GM23338 (cell line): ENCODE results near the gene PRSS3. TPM values are rescaled to one million over a fixed set of nuclear protein-coding genes. Genes with fewer than 3 reads are reported as not detected.
"Not testable (repeated sequence)": the region's sequence is repeated elsewhere in the genome, so short reads cannot be mapped to it uniquely, and the experiment has no call there.

Experiments used
- ATAC-seq: fragments of 200-7000 bp; cut with Tn5 transposase; 3 replicates; pipeline ENCODE4 v1.9.1; 2020
- DNase-seq: peaks from one replicate; pipeline ENCODE4 v3.0.0-alpha.2; 2015; ENCODE audit warnings: low spot score
- H2AFZ ChIP-seq: fragments of 200-600 bp; sonication (generic); 2 replicates; pipeline ENCODE4 v1.8.0; 2016; ENCODE audit warnings: antibody characterized with exemption, mild to moderate bottlenecking, moderate library complexity
- H3F3A ChIP-seq: fragments of 200-600 bp; sonication (generic); replicated peaks from 2 replicates; pipeline ENCODE4 v1.8.0; 2017; ENCODE audit warnings: antibody characterized with exemption, mixed run types, low read depth
- H3K27ac ChIP-seq: fragments of 200-600 bp; sonication (generic); 2 replicates; pipeline ENCODE4 v1.6.1; 2016; ENCODE audit warnings: low read depth
- H3K27me3 ChIP-seq: fragments of 200-600 bp; sonication (generic); 2 replicates; pipeline ENCODE4 v1.8.0; 2016; ENCODE audit warnings: mild to moderate bottlenecking, mixed run types, moderate library complexity; ENCODE audit not compliant: insufficient read depth
- H3K36me3 ChIP-seq: fragments of 200-600 bp; sonication (generic); 2 replicates; pipeline ENCODE4 v1.8.0; 2016; ENCODE audit warnings: mild to moderate bottlenecking; ENCODE audit not compliant: insufficient read depth
- H3K4me1 ChIP-seq: fragments of 200-600 bp; sonication (generic); 2 replicates; pipeline ENCODE4 v1.8.0; 2016; ENCODE audit warnings: mild to moderate bottlenecking, moderate library complexity; ENCODE audit not compliant: insufficient read depth
- H3K4me2 ChIP-seq: fragments of 200-600 bp; sonication (generic); 2 replicates; pipeline ENCODE4 v1.7.1; 2017; ENCODE audit warnings: mixed run types
- H3K4me3 ChIP-seq: fragments of 200-600 bp; sonication (generic); 2 replicates; pipeline ENCODE4 v1.6.1; 2016; ENCODE audit warnings: mixed run types
- H3K79me2 ChIP-seq: fragments of 200-600 bp; sonication (generic); replicated peaks from 2 replicates; pipeline ENCODE4 v1.8.0; 2017; ENCODE audit warnings: mild to moderate bottlenecking; ENCODE audit not compliant: insufficient read depth
- H3K9me2 ChIP-seq: fragments of 200-600 bp; sonication (generic); 2 replicates; pipeline ENCODE4 v1.8.0; 2017; ENCODE audit not compliant: insufficient read depth
- H4K20me1 ChIP-seq: fragments of 200-600 bp; sonication (generic); replicated peaks from 2 replicates; pipeline ENCODE4 v1.8.0; 2017; ENCODE audit warnings: mild to moderate bottlenecking; ENCODE audit not compliant: insufficient read depth
- H3K27ac Mint-ChIP-seq: 2 replicates; pipeline ENCODE4 v1.8.0; 2020; ENCODE audit warnings: inconsistent platforms, mild to moderate bottlenecking, moderate library complexity, mixed read lengths
- H3K27me3 Mint-ChIP-seq: 3 replicates; pipeline ENCODE4 v1.8.0; 2022; ENCODE audit warnings: low read depth, mild to moderate bottlenecking, moderate library complexity, mixed read lengths, inconsistent platforms; ENCODE audit not compliant: insufficient read depth, poor library complexity
- H3K36me3 Mint-ChIP-seq: 3 replicates; pipeline ENCODE4 v1.8.0; 2021; ENCODE audit warnings: low read depth, mild to moderate bottlenecking, inconsistent platforms, moderate library complexity, mixed read lengths
- H3K4me1 Mint-ChIP-seq: 3 replicates; pipeline ENCODE4 v1.8.0; 2020; ENCODE audit warnings: mild to moderate bottlenecking, inconsistent platforms, mixed read lengths
- H3K4me3 Mint-ChIP-seq: 3 replicates; pipeline ENCODE4 v1.8.0; 2021; ENCODE audit warnings: moderate library complexity, mild to moderate bottlenecking, inconsistent platforms, mixed read lengths
- H3K9me3 Mint-ChIP-seq: 3 replicates; pipeline ENCODE4 v1.8.0; 2020; ENCODE audit warnings: moderate library complexity, mild to moderate bottlenecking, inconsistent platforms, mixed read lengths
- CREB1 ChIP-seq: fragments of 250-450 bp; sonication (Bioruptor Pico); IDR thresholded peaks from 2 replicates; pipeline ENCODE4 v1.5.0; 2020; ENCODE audit warnings: low read depth, mild to moderate bottlenecking, moderate library complexity
- CTCF ChIP-seq, 2 experiments: fragments of 200-600 bp in 1 of 2; sonication (generic) in 1 of 2; conservative IDR thresholded peaks; 2 replicates each; pipeline versions ENCODE4 v1.5.1 to v1.6.1; 2016 to 2017; ENCODE audit warnings: antibody characterized with exemption in 2 of 2, low read depth in 2 of 2, mild to moderate bottlenecking in 2 of 2, moderate library complexity in 1 of 2
- ETS1 ChIP-seq: IDR thresholded peaks from 2 replicates; pipeline ENCODE4 v1.6.1; 2016; ENCODE audit warnings: antibody characterized with exemption
- EZH2 ChIP-seq: fragments of 200-600 bp; sonication (generic); IDR thresholded peaks from one replicate; pipeline ENCODE4 v1.8.0; 2017; ENCODE audit warnings: antibody characterized with exemption, mild to moderate bottlenecking, low read depth; ENCODE audit not compliant: unreplicated experiment
- EZH2phosphoT487 ChIP-seq: fragments of 200-600 bp; sonication (generic); IDR thresholded peaks from one replicate; pipeline ENCODE4 v1.8.1; 2018; ENCODE audit warnings: antibody characterized with exemption; ENCODE audit not compliant: unreplicated experiment
- NANOG ChIP-seq: IDR thresholded peaks from 2 replicates; pipeline ENCODE4 v1.6.1; 2016; ENCODE audit warnings: antibody characterized with exemption, borderline replicate concordance
- STAT1 ChIP-seq: IDR thresholded peaks from one replicate; pipeline ENCODE4 v1.6.1; 2016; ENCODE audit warnings: antibody characterized with exemption; ENCODE audit not compliant: unreplicated experiment
- ZNF114 ChIP-seq: fragments of 250-450 bp; sonication (Bioruptor Pico); IDR thresholded peaks from 2 replicates; pipeline ENCODE4 v1.5.0; 2020; ENCODE audit warnings: mild to moderate bottlenecking, moderate library complexity
- ZNF331 ChIP-seq: fragments of 250-450 bp; sonication (Bioruptor Pico); IDR thresholded peaks from 2 replicates; pipeline ENCODE4 v1.5.0; 2020; ENCODE audit warnings: low read depth, mild to moderate bottlenecking, moderate library complexity
- polyA plus RNA-seq: library from polyadenylated mRNA; unstranded; fragments of >200 nt; fragmentation: Nextera tagmentation; extraction: Ambion mirVana; gene quantifications from 2 replicates; pipeline ENCODE4 v1.2.1, GENCODE V29; 2016
- total RNA-seq: library from RNA; depleted of rRNA; stranded (reverse); fragments of >200 nt; shearing (Covaris generic); gene quantifications from 2 replicates; pipeline ENCODE4 v1.2.3, GENCODE V29; 2014
- TF ChIP-seq, protein P1 (sequence below): IDR thresholded peaks from one replicate; pipeline ENCODE4 v1.6.1; 2018; ENCODE audit warnings: antibody characterized with exemption; ENCODE audit not compliant: unreplicated experiment

PRSS3 gene
- total and polyA plus RNA-seq, 2 experiments from 2014 or later: 4.2 to 4.5 TPM

GRCh38 chr9:33786681-33787080, 8.7 kb upstream of the PRSS3 start (continued):
- TF ChIP-seq EZH2: no peak
- no peak for TF ChIP-seq ETS1
- TF ChIP-seq EZH2phosphoT487: no peak
- TF ChIP-seq ZNF114 (CRISPR knock-in tag): no peak
- TF ChIP-seq CREB1 (CRISPR knock-in tag): no peak
- no peak for TF ChIP-seq STAT1

DNA sequence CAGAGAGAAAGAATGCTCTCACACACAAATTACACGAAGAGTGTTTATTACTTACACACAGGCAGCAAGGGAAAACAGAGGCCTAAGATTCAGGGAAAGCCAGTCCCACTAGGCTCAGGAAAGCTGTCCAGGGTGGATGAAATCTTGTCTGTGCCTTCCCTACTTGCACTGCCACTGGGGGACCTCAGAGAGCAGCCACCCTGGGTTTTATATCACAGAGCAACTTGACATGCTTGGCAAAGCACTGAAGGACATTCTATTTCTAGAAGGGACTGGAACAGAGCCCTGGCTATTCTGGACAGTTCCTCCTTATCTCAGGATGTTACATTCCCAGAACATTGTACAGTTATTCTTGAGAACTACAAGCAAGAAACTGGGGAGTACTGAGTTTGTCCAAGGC, 7.5 kb upstream of the PRSS3 start:
- DNase-seq: no peak
- H3K27me3 ChIP-seq: no peaks in the 10 kb centered on the region
- ATAC-seq: no peak
- Mint-ChIP-seq H3K27ac (no peak overlapping the region), H3K4me3 (no peak overlapping the region), H3K27me3 (peaks cover 2% of the 10 kb centered on the region), H3K9me3 (no peaks in the 10 kb centered on the region), H3K4me1 (no peaks in the 10 kb centered on the region; the same call in none of the 3 replicates), H3K36me3 (no peaks in the 10 kb centered on the region)
- H3K79me2 ChIP-seq: no peaks in the 10 kb centered on the region
- no peak overlapping the region for H2AFZ ChIP-seq
- H3K4me3 ChIP-seq: no peak overlapping the region
- H3K27ac ChIP-seq: no peak overlapping the region
- H4K20me1 ChIP-seq: no peaks in the 10 kb centered on the region
- no peaks in the 10 kb centered on the region for H3F3A ChIP-seq
- no peaks in the 10 kb centered on the region for H3K36me3 ChIP-seq
- TF ChIP-seq CTCF (conservative IDR thresholded peaks at IDR 0.05; ENCODE audit: low read depth in 2 of 2) (peak in 1 of 2 experiments; percentile 36; a peak in 2 of 4 replicates), ZNF331 (no peak), NANOG (no peak), ZNF114 (CRISPR knock-in tag) (no peak), CREB1 (CRISPR knock-in tag) (no peak)
- TF ChIP-seq, protein P1, sequence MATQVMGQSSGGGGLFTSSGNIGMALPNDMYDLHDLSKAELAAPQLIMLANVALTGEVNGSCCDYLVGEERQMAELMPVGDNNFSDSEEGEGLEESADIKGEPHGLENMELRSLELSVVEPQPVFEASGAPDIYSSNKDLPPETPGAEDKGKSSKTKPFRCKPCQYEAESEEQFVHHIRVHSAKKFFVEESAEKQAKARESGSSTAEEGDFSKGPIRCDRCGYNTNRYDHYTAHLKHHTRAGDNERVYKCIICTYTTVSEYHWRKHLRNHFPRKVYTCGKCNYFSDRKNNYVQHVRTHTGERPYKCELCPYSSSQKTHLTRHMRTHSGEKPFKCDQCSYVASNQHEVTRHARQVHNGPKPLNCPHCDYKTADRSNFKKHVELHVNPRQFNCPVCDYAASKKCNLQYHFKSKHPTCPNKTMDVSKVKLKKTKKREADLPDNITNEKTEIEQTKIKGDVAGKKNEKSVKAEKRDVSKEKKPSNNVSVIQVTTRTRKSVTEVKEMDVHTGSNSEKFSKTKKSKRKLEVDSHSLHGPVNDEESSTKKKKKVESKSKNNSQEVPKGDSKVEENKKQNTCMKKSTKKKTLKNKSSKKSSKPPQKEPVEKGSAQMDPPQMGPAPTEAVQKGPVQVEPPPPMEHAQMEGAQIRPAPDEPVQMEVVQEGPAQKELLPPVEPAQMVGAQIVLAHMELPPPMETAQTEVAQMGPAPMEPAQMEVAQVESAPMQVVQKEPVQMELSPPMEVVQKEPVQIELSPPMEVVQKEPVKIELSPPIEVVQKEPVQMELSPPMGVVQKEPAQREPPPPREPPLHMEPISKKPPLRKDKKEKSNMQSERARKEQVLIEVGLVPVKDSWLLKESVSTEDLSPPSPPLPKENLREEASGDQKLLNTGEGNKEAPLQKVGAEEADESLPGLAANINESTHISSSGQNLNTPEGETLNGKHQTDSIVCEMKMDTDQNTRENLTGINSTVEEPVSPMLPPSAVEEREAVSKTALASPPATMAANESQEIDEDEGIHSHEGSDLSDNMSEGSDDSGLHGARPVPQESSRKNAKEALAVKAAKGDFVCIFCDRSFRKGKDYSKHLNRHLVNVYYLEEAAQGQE: no peak
- H3K9me2 ChIP-seq: no peaks in the 10 kb centered on the region
- no peaks in the 10 kb centered on the region for H3K4me1 ChIP-seq
- H3K4me2 ChIP-seq: no peak overlapping the region

DNA sequence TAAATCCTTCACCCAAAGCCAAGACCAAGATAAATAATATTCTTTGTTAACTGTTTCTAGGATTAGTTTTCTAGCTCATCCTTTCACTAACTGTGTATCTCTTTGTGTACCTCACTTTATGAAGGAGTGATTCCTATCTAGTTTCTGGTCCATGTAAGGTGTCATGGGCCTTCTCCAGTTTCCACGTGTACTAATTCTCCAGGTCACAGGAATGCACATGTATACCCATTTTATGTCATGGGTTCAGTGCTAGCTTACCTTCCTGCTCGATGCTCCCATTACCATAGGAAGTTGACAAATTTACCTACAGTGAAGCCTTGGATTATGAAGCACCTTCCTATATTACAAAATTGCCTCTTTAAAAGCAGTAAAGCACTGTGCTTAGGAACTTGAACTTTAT, 5.9 kb upstream of the PRSS3 start:
- H3K27ac ChIP-seq, H3K4me1 ChIP-seq, H3K27me3 ChIP-seq, H2AFZ ChIP-seq, H3K27me3 Mint-ChIP-seq, H4K20me1 ChIP-seq, H3K4me3 Mint-ChIP-seq, H3K36me3 ChIP-seq, H3K9me3 Mint-ChIP-seq, H3K27ac Mint-ChIP-seq, ATAC-seq, H3K79me2 ChIP-seq, H3K4me2 ChIP-seq, H3K4me3 ChIP-seq, H3F3A ChIP-seq, H3K9me2 ChIP-seq, H3K4me1 Mint-ChIP-seq, DNase-seq, H3K36me3 Mint-ChIP-seq: not testable (repeated sequence)
